Neural cell (in vitro differentiated cells): ENCODE measurements around the gene RIMS1. TPM values are rescaled to one million over a fixed set of nuclear protein-coding genes. Genes with fewer than 3 reads are reported as not detected.

Experiments used
- H2AFZ ChIP-seq: fragments of 200-600, 300-800 bp; sonication (generic), shearing (Covaris generic); 2 replicates; pipeline ENCODE4 v1.6.0; 2014; ENCODE audit warnings: low read depth, mild to moderate bottlenecking, antibody characterized with exemption, low read length, moderate library complexity
- H3F3A ChIP-seq: fragments of 200-600 bp; shearing (Covaris generic); 2 replicates; pipeline ENCODE4 v1.6.1; 2016; ENCODE audit warnings: mild to moderate bottlenecking, moderate library complexity, mixed read lengths, antibody characterized with exemption, low read length; ENCODE audit not compliant: insufficient read depth, poor library complexity, severe bottlenecking
- H3K27ac ChIP-seq: fragments of 200-600, 300-800 bp; sonication (generic), shearing (Covaris generic); 2 replicates; pipeline ENCODE4 v1.5.1; 2014; ENCODE audit warnings: mild to moderate bottlenecking, low read length, moderate library complexity
- H3K27me3 ChIP-seq: fragments of 300-800, 200-600 bp; sonication (generic), shearing (Covaris generic); 2 replicates; pipeline ENCODE4 v1.6.0; 2014; ENCODE audit warnings: mild to moderate bottlenecking, low read depth, low read length, moderate library complexity; ENCODE audit not compliant: insufficient read depth
- H3K36me3 ChIP-seq: fragments of 300-800, 200-600 bp; sonication (generic), shearing (Covaris generic); 2 replicates; pipeline ENCODE4 v1.5.1; 2014; ENCODE audit warnings: mild to moderate bottlenecking, antibody characterized with exemption, low read length, moderate library complexity; ENCODE audit not compliant: insufficient read depth
- H3K4me2 ChIP-seq: fragments of 300-800, 200-600 bp; sonication (generic), shearing (Covaris generic); 2 replicates; pipeline ENCODE4 v1.6.0; 2014; ENCODE audit warnings: mild to moderate bottlenecking, low read length
- H3K4me3 ChIP-seq: fragments of 300-800, 200-600 bp; sonication (generic), shearing (Covaris generic); 2 replicates; pipeline ENCODE4 v1.5.1; 2014; ENCODE audit warnings: mild to moderate bottlenecking, low read length, moderate library complexity
- H3K79me2 ChIP-seq: fragments of 200-600 bp; shearing (Covaris generic); replicated peaks from 2 replicates; pipeline ENCODE4 v1.6.0; 2014; ENCODE audit warnings: mild to moderate bottlenecking, low read length, moderate library complexity; ENCODE audit not compliant: insufficient read depth
- H3K9ac ChIP-seq: fragments of 300-800, 200-600 bp; sonication (generic), shearing (Covaris generic); 2 replicates; pipeline ENCODE4 v1.6.1; 2016; ENCODE audit warnings: mild to moderate bottlenecking, low read length, mixed read lengths
- H3K9me2 ChIP-seq: fragments of 200-600 bp; shearing (Covaris generic); 2 replicates; pipeline ENCODE4 v1.6.1; 2016; ENCODE audit warnings: mild to moderate bottlenecking, low read length, mixed read lengths; ENCODE audit not compliant: insufficient read depth
- H3K9me3 ChIP-seq: fragments of 200-600, 300-800 bp; sonication (generic), shearing (Covaris generic); 2 replicates; pipeline ENCODE4 v1.6.1; 2016; ENCODE audit warnings: mild to moderate bottlenecking, mixed run types, low read length, moderate library complexity, mixed read lengths
- H4K20me1 ChIP-seq: fragments of 200-600 bp; shearing (Covaris generic); 2 replicates; pipeline ENCODE4 v1.6.1; 2016; ENCODE audit warnings: mild to moderate bottlenecking, mixed run types; ENCODE audit not compliant: insufficient read depth
- EP300 ChIP-seq: fragments of 450-650 bp; conservative IDR thresholded peaks from 2 replicates; pipeline ENCODE4 v1.6.1; 2014; ENCODE audit warnings: antibody characterized with exemption, mild to moderate bottlenecking, moderate library complexity; ENCODE audit not compliant: poor library complexity, severe bottlenecking
- EZH2 ChIP-seq: fragments of 200-600, 300-800 bp; shearing (Covaris generic), sonication (generic); IDR thresholded peaks from 2 replicates; pipeline ENCODE4 v1.6.1; 2014; ENCODE audit warnings: antibody characterized with exemption, low read length, borderline replicate concordance, mild to moderate bottlenecking; ENCODE audit not compliant: insufficient read depth, poor library complexity, severe bottlenecking
- MXI1 ChIP-seq: fragments of 450-650 bp; conservative IDR thresholded peaks from 2 replicates; pipeline ENCODE4 v1.6.1; 2014; ENCODE audit warnings: antibody characterized with exemption, mild to moderate bottlenecking; ENCODE audit not compliant: poor library complexity, severe bottlenecking
- POLR2AphosphoS5 ChIP-seq: IDR thresholded peaks from 2 replicates; pipeline ENCODE4 v1.6.1; 2012
- RAD21 ChIP-seq: fragments of 450-650 bp; conservative IDR thresholded peaks from 2 replicates; pipeline ENCODE4 v1.6.1; 2014; ENCODE audit warnings: antibody characterized with exemption, mild to moderate bottlenecking, moderate library complexity
- SMC3 ChIP-seq: fragments of 450-650 bp; conservative IDR thresholded peaks from 2 replicates; pipeline ENCODE4 v1.6.1; 2014; ENCODE audit warnings: antibody characterized with exemption, mild to moderate bottlenecking, moderate library complexity; ENCODE audit not compliant: poor library complexity
- TAF1 ChIP-seq: IDR thresholded peaks from 2 replicates; pipeline ENCODE4 v1.6.1; 2012; ENCODE audit warnings: low read depth
- polyA plus RNA-seq: library from polyadenylated mRNA; depleted of rRNA; stranded (reverse); fragments of >200 nt; gene quantifications from 2 replicates; pipeline ENCODE4 v1.2.3, GENCODE V29; 2014
- TF ChIP-seq, protein P1 (sequence below): IDR thresholded peaks from 2 replicates; pipeline ENCODE4 v1.6.1; 2012; ENCODE audit warnings: borderline replicate concordance
- TF ChIP-seq, protein P2 (sequence below): fragments of 450-650 bp; IDR thresholded peaks from 2 replicates; pipeline ENCODE4 v1.5.1; 2014; ENCODE audit warnings: antibody characterized with exemption, mild to moderate bottlenecking, moderate library complexity; ENCODE audit not compliant: poor library complexity, severe bottlenecking

RIMS1 gene
- polyA plus RNA-seq, 1 donor from 2014 or later: 17.8 TPM

DNA sequence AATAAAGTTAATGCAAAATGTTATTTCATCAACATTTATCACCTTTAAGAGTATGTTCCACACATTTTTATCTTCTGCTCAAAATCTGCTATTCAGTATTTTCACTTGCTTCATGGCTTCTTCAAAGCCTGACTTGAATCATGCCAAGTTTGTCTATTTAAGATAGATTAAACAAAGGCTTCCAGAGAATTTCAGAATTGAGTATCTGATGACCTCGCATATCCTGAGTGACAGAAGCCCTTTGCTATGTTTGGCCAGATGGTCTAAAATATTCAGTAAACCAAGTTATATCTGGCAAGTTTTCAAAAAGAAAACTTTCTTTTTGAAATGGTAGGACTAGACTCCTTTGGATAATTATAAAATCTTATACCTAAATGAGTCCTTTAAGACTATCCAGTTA lies 386.6 kb downstream of the RIMS1 start:
- Histone ChIP-seq H2AFZ (no peak overlapping the region), H3K9me3 (no peaks in the 10 kb centered on the region), H3K9me2 (no peaks in the 10 kb centered on the region), H3K27ac (no peak overlapping the region), H4K20me1 (no peaks in the 10 kb centered on the region), H3K4me2 (no peak overlapping the region), H3K27me3 (no peaks in the 10 kb centered on the region), H3F3A (no peaks in the 10 kb centered on the region), H3K79me2 (no peaks in the 10 kb centered on the region), H3K9ac (no peak overlapping the region), H3K36me3 (no peaks in the 10 kb centered on the region), H3K4me3 (no peak overlapping the region)
- TF ChIP-seq, protein P1, sequence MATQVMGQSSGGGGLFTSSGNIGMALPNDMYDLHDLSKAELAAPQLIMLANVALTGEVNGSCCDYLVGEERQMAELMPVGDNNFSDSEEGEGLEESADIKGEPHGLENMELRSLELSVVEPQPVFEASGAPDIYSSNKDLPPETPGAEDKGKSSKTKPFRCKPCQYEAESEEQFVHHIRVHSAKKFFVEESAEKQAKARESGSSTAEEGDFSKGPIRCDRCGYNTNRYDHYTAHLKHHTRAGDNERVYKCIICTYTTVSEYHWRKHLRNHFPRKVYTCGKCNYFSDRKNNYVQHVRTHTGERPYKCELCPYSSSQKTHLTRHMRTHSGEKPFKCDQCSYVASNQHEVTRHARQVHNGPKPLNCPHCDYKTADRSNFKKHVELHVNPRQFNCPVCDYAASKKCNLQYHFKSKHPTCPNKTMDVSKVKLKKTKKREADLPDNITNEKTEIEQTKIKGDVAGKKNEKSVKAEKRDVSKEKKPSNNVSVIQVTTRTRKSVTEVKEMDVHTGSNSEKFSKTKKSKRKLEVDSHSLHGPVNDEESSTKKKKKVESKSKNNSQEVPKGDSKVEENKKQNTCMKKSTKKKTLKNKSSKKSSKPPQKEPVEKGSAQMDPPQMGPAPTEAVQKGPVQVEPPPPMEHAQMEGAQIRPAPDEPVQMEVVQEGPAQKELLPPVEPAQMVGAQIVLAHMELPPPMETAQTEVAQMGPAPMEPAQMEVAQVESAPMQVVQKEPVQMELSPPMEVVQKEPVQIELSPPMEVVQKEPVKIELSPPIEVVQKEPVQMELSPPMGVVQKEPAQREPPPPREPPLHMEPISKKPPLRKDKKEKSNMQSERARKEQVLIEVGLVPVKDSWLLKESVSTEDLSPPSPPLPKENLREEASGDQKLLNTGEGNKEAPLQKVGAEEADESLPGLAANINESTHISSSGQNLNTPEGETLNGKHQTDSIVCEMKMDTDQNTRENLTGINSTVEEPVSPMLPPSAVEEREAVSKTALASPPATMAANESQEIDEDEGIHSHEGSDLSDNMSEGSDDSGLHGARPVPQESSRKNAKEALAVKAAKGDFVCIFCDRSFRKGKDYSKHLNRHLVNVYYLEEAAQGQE: no peak
- no peak for TF ChIP-seq TAF1
- no peak for TF ChIP-seq MXI1
- TF ChIP-seq SMC3: no peak
- TF ChIP-seq EZH2: no peak
- no peak for TF ChIP-seq POLR2AphosphoS5
- TF ChIP-seq RAD21: no peak
- TF ChIP-seq, protein P2, sequence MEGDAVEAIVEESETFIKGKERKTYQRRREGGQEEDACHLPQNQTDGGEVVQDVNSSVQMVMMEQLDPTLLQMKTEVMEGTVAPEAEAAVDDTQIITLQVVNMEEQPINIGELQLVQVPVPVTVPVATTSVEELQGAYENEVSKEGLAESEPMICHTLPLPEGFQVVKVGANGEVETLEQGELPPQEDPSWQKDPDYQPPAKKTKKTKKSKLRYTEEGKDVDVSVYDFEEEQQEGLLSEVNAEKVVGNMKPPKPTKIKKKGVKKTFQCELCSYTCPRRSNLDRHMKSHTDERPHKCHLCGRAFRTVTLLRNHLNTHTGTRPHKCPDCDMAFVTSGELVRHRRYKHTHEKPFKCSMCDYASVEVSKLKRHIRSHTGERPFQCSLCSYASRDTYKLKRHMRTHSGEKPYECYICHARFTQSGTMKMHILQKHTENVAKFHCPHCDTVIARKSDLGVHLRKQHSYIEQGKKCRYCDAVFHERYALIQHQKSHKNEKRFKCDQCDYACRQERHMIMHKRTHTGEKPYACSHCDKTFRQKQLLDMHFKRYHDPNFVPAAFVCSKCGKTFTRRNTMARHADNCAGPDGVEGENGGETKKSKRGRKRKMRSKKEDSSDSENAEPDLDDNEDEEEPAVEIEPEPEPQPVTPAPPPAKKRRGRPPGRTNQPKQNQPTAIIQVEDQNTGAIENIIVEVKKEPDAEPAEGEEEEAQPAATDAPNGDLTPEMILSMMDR: no peak
- no peak for TF ChIP-seq EP300

DNA sequence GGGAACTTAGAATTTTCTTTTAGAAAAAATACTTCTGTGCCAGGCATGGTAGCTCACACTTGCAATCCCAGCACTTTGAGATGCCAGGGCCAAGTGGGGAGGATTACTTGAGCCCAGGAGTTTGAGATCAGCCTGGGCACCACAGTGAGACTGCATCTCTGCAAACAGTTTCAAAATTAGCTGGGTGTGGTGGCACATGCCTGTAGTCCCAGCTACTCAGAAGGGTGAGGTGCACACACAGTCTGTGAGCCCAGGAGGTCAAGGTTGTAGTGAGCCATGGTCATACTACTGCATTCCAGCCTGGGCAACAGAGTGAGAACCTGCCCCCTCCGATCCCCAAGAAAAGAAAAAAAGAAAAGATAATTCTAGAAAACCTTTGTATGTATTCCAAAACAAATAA lies 389.5 kb downstream of the RIMS1 start:
- H3K9me2 ChIP-seq: no peaks in the 10 kb centered on the region
- no peak overlapping the region for H3K9ac ChIP-seq
- no peaks in the 10 kb centered on the region for H3K9me3 ChIP-seq
- no peaks in the 10 kb centered on the region for H3K27me3 ChIP-seq
- H4K20me1 ChIP-seq: no peaks in the 10 kb centered on the region
- no peak overlapping the region for H3K4me2 ChIP-seq
- no peak overlapping the region for H3K4me3 ChIP-seq
- no peaks in the 10 kb centered on the region for H3F3A ChIP-seq
- no peaks in the 10 kb centered on the region for H3K36me3 ChIP-seq
- TF ChIP-seq MXI1: no peak
- TF ChIP-seq TAF1: no peak
- no peak for TF ChIP-seq EP300
- TF ChIP-seq POLR2AphosphoS5: no peak
- TF ChIP-seq, protein P1: no peak
- no peak for TF ChIP-seq SMC3
- no peak for TF ChIP-seq RAD21
- TF ChIP-seq, protein P2: no peak
- no peak for TF ChIP-seq EZH2
- H3K79me2 ChIP-seq: no peaks in the 10 kb centered on the region
- no peak overlapping the region for H2AFZ ChIP-seq
- H3K27ac ChIP-seq: no peak overlapping the region
